ENCODE data around the gene KRTAP10-5. TPM values are rescaled to one million over a fixed set of nuclear protein-coding genes. Genes with fewer than 3 reads are reported as not detected.
"Not testable (repeated sequence)": the region's sequence is repeated elsewhere in the genome, so short reads cannot be mapped to it uniquely, and the experiment has no call there.

KRTAP10-5 gene
- total RNA-seq, 1 donor from 2014 or later = not detected

DNA sequence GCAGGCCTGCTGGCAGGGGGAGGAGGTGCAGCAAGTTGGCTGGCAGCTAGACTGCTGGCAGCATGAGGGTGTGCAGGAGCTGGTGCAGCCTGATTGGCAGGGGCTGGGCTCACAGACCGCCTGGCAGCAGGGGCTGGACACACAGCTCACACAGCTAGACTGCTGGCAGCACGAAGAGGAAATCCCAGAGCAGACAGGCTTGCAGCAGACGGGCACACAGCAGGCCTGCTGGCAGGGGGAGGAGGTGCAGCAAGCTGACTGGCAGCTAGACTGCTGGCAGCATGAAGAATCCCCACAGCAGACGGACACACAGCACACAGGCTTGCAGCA, 11.4 kb upstream of the KRTAP10-5 start:
- intact Hi-C loops (cut with micrococcal nuclease) = not testable (repeated sequence)

DNA sequence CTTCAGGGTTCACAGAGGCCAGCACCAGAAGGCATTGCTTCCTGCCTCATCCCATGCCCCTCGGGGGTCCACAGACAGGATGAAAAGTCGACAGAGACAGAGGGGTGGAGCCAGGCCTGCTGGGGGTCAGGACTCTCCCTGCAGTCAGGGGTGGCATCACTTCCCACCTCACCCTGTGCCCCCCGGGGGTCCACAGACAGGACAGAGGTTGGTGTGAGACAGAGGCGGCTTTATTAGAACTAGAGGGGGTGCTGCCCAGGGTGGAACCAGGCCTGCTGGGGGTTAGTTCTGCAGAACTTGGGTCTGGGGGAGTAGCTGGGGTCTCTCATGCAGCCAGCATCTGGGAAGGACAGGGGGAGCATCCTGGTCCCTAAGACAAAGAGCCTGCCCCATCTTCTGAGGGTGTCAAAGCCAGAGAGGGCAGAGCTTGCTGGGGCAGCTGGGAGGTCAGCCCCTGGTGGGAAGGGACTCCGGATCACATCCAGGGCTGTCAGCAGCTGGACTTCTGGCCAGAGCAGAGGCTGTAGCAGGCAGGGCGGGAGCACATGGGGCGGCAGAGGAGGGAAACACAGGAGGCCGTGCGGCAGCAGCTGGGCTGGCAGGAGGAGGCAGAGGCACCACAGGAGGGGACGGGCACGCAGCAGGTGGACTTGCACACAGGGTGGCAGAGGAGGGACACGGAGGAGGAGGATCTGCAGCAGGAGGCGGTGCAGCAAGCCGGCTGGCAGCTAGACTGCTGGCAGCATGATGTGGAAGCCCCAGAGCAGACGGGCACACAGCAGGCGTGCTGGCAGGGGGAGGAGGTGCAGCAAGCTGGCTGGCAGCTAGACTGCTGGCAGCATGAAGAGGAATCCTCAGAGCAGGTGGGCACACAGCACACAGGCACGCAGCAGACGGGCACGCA, 10.7 kb upstream of the KRTAP10-5 start:
- intact Hi-C loops (cut with micrococcal nuclease) = not testable (repeated sequence)

DNA sequence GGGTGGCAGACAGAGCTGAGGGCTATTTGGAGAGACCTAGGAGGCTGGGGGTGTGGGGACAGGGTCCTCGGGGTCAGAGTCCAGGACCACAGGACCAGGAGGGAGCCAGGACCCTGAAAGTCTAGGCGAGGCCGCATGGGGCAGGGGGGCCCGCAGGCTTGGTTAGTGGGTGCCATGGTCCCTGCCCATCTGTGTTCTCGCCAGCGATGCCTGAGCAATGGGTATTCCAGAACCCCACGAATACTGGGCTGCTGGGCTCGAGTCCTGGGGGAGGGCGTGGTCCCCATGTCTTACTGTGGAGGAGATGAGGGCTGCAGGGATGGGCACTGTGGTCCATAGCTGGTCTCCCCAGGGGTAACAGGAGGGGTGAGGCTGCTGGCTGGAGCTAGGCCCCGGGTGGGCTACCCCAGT, 9.9 kb upstream of the KRTAP10-5 start:
- intact Hi-C loops (cut with micrococcal nuclease) = no loop called here

DNA sequence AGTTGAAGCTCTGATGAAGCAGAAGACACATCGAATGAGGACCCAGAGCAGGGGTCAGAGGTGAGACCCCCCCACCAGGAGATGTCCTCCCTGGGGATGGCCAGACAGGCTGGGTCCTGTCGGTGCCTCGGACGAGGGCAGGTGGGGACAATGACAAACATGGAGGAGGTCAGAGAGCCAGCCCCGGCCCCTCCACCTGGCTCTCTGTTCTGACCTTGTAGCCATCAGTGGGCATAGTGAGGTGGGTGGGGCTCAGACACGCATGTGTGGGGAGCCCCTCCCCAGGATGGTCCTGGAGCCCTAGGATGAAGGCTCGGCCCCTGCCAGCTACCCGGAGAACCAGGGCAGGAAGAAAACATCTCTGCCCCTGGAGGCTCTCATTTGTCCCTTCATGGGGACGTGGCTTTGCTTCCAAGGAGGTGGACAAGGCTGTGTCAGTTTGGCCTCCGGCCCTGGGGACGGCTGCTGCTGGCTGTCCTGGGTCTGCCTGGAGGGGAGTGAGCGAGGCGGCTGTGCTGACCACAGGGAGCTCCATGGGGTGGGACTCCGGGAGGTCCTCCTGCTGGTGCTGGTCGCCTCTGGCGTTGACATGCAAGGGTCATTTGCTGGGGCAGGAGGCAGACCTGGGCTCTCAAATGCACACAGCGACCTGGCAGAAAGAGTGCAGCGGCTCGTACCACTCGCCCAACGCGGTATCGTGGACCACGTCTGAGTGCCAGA, 9.3 kb upstream of the KRTAP10-5 start:
- intact Hi-C loops (cut with micrococcal nuclease) = no loop called here

DNA sequence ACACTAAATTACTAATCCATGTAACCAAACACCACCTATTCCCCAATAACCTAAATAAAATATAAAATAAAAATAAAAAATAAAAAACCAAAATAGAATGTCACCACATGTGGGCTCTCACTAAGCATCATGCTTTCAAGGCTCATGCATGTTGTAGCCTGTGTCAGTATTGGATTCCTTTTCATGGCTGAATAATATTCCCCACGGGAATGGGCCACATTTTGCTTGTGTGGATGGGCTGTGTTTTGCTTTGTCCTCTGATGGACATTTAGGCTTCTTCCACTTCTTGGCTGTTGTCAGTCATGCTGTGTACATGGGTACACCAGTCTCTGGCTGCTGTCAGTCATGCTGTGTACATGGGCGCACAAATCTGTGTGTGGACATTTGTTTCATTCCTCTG, 8.7 kb upstream of the KRTAP10-5 start:
- intact Hi-C loops (cut with micrococcal nuclease) = no loop called here

DNA sequence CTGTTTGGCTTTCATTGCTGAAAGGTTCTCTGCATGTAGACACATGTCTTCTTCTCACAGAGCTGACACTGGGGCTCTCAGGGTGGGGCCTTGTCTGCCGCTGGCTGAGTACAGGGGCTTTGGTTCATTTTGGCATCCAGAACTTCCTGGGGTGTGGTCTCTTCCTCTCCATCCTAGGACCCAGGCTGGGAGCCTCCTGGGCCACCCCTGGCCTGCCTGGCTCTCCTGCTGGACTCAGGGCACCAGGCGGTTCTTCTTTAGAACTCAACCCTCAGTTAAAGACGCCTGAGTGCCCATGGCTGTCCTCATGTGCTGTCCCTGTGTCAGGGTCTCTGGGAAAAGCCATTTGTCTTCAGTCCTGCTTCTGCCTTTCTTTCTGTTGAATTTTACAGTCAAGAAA, 5.5 kb upstream of the KRTAP10-5 start:
- intact Hi-C loops (cut with micrococcal nuclease) = no loop called here

DNA sequence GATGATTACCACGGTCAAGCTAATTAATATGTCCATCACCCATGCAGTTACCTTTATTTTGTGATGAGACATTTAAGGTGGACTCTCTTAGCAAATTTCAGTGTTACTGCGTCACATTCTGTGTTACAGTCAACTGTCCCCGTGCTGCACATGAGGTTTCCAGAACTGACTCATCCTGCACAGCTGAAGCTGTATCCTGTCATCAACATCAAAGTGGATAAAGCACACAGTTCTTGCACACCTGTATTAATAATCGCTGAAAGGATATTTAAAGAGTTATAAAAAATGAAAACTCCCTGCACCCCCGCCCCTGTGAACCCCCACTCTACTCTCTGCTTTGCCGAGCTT, 3.4 kb upstream of the KRTAP10-5 start:
- intact Hi-C loops (cut with micrococcal nuclease) = loop anchor here (1.0 kb wide), 1 partner anchor 36 kb away; no protein-coding TSS in a partner anchor

DNA sequence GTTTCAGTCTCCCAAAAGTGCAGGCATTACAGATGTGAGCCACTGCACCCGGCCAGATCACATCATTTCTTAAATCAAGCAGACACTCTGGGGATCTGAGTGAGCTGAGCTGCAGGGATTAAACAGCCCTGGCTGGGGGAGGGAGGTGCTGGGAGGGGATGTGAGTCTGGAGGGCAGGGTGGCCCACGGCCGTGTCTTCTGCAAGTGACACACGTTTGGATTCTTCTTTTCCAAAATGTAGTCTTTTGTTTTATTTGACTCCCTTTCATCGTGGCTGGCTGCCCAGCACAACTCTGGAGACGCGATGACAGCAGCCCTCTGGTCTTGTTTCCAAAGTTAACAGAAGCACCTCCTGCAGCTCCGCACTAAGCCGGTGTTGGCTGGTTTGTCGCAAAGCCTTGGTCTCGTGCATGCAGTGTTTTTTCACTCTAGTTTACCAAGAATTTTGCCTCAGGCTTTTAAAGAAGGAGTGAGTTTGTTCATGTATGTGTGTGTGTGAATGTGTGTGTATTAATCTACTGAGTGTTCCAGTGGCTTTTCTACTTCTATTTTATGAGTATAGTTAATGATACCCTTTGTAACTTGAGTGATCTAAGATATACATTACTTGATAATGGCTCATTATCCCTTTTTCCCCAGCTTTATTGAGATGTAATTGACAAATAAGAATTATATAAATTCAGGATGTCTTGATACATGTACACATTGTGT, 2.8 kb upstream of the KRTAP10-5 start:
- intact Hi-C loops (cut with micrococcal nuclease) = no loop called here

DNA sequence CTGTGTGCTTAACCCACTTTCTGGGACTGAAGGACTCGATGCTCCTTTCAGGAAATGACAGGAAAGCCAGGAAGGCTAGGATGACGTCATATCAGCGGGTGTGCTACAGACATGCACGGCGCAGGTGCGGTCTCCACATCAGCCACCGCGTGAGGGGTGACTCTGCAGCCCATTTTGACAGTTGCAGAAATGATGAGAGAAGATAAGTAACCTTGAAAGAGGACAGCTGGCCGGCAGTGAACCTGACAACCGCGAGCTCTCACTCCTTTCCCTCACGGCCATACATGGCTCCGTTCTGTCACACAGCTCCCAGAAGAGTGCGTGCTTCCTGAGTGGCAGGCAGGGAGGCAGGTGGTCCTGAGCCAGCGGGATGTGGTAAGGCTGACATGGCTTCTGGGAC, 1.7 kb upstream of the KRTAP10-5 start:
- intact Hi-C loops (cut with micrococcal nuclease) = no loop called here

DNA sequence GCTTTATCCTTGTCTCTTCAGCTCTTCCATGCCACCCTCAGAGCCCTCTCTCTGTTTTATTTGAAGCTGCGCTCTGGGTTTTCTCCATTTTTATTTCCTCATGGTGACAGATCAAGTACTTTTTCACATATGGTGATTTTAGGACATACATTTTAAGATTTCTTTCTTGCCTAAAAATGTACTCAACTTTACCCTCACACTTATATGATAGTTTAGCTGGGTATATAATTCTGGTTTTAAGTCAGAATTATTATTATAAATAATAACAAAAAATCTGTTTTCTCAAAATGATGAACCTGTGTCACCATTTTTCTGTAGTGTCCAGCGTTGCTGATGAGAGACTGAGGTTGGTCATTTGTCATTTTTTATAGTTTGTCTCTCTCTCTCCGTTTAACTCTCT, 754 bp upstream of the KRTAP10-5 start:
- intact Hi-C loops (cut with micrococcal nuclease) = no loop called here

DNA sequence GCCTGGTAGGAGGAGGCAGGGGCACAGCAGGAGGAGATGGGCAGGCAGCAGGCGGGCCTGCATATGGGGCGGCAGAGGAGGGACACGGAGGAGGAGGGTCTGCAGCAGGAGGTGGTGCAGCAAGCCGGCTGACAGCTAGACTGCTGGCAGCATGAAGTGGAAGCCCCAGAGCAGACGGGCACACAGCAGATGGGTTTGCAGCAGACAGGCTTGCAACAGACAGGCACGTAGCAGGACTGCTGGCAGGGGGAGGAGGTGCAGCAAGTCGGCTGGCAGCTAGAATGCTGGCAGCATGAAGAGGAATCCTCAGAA, 615 bp downstream of the KRTAP10-5 start:
- intact Hi-C loops (cut with micrococcal nuclease) = no loop called here

DNA sequence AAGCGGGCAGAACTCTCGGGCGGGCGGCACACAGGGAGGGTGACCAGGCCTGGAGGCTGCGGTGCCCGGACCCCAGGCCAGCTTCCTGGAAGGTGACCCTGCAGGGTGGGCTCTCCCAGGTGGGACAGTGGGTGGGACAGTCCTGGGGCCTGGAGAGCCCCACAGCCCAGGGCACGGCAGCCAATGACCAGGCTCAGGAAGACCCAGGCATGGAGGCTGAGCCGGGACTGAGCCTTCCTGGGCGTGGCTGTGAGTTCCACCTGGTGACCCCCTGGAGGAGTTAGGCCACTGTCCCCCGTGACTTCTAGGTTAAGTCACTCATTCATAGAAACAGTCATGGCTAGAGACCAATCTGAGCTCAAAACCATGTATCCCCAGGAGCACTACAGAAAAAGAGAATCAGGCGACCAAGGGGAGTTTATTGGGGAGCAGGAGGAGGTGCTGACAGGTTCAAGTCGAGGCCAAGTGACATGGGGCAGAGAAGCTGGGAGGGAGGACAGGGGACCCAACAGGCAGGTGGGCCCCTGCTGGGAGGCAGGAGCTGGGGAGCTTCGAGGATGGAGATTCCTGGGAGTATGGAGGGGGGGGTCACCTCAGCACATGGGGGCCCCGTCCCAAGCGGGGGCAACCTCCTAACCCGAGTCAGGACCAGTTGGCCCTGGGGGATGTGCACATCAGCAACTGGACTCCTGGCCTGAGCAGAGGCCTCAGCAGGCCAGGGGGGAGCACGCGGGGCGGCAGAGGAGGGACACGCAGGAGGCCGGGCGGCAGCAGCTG, 1.2 kb downstream of the KRTAP10-5 start:
- intact Hi-C loops (cut with micrococcal nuclease) = no loop called here

DNA sequence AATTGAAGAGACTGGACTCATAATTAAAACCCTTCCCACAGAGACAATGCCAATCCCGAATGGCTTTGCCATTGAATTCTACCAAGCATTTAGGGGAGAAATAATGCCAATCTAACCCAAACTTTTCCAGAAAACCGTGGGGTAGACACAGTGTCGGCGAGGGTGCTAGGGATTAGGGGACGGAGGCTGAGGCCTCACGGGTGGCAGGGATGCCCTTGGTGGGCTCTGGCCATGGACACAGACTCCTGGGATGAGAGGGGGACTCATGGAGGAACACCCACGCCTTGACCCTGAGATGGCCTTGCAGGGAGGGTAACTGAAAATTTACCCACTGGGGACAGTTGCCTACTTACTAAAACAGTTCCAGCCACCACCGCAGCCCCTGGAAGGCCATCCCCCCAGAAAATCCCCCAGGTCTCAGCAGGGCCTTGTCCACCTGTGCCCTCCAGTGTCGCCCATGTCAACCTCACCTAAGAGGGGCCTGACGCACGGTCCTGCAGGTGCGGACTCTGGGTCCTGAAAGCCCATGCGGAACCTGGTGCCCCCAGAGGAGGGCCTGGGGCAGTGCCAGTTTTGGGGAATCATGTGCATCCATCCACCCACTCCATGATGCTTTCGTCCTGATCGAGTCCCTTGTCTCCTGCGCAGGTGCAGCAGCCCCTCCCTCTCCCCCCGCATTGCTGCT, 1.9 kb downstream of the KRTAP10-5 start:
- intact Hi-C loops (cut with micrococcal nuclease) = no loop called here

DNA sequence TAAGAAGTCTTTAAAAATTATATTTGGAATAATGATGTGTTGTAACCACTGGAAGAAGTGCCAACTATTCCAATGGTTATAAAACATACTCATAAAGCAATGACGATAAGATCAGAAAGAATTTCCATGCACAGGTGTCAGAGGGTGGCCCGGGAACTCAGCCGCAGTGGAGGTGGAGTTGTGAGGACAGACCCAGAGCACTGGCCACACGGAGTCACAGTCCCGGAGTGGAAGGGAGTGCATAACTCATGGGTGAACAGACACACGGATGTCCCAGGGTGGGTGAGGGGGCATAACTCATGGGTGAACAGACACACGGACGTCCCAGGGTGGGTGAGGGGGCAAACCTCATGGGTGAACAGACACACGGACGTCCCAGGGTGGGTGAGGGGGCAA, 4.4 kb downstream of the KRTAP10-5 start:
- intact Hi-C loops (cut with micrococcal nuclease) = no loop called here

DNA sequence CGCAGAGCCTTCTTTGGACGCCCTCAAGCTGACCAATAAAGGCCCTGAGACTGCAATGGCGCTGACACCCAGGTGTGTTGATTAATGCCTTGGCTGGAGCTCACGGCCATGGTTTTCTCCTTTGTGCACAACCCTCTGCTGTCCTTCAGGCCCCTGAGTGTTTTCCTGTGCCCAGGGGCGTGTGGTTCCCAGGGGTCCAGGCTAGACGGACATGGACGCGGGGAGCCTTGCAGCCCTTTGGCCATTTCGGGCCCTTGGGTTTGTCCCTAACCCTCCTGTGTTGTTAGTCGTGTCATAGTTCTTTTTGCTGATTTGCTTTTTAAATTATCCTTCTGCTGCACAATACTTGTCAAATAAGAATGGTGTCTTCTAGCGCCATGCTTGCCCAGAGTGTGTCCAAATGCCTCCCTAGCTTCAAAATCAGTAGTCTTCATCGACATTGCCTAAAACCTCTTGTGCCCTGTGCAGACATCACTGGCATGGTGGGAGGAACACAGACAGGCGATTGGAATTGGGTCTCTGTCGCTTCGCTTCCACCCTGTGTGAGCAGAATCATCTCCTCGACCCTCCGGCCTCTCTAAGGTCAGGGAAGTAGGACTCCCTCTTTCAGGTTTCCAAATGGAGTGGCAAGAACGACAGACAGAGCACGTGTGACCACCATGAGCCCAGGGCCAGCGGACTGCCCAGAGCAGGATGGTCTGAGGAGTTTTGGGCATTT, 4.9 kb downstream of the KRTAP10-5 start:
- intact Hi-C loops (cut with micrococcal nuclease) = no loop called here

DNA sequence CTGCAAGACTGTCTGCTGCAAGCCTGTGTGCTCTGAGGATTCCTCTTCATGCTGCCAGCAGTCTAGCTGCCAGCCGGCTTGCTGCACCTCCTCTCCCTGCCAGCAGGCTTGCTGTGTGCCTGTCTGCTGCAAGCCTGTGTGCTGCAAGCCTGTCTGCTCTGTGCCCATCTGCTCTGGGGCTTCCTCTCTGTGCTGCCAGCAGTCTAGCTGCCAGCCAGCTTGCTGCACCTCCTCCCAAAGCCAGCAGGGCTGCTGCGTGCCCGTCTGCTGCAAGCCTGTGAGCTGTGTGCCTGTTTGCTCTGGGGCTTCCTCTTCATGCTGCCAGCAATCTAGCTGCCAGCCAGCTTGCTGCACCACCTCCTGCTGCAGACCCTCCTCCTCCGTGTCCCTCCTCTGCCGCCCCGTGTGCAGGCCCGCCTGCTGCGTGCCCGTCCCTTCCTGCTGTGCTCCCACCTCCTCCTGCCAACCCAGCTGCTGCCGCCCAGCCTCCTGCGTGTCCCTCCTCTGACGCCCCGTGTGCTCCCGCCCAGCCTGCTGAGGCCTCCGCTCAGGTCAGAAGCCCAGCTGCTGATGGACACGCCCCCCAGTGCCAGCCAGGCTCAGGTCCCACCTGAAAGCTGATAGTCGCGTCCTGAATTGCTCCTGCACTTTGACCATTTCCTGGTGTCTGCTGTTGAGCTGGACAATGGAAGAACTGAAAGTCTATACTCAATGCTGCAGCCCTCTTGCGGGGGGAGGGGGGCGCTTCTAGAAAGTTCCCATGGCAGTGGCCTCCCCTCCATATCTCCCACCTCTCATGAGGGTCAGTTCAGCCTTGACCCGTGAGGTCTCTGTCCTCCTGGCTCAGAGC, 5.7 kb downstream of the KRTAP10-5 start:
- intact Hi-C loops (cut with micrococcal nuclease) = no loop called here

DNA sequence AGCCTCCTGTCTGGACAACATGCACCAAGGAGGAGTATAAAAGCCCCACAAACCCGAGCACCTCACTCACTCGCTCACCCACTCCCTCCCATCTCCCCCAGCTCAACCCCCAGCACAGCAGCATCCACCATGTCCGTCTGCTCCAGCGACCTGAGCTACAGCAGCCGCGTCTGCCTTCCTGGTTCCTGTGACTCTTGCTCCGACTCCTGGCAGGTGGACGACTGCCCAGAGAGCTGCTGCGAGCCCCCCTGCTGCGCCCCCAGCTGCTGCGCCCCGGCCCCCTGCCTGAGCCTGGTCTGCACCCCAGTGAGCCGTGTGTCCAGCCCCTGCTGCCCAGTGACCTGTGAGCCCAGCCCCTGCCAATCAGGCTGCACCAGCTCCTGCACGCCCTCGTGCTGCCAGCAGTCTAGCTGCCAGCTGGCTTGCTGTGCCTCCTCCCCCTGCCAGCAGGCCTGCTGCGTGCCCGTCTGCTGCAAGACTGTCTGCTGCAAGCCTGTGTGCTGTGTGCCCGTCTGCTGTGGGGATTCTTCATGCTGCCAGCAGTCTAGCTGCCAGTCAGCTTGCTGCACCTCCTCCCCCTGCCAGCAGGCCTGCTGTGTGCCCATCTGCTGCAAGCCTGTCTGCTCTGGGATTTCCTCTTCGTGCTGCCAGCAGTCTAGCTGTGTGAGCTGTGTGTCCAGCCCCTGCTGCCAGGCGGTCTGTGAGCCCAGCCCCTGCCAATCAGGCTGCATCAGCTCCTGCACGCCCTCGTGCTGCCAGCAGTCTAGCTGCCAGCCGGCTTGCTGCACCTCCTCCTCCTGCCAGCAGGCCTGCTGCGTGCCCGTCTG, 6.6 kb downstream of the KRTAP10-5 start, which contains the start of gene KRTAP10-4:
Gene KRTAP10-4, plus strand, starts transcription at position 100 of the 827 bp plus-strand sequence. Its CDS starts 30 bp downstream, at position 130.
- intact Hi-C loops (cut with micrococcal nuclease) = not testable (repeated sequence)

DNA sequence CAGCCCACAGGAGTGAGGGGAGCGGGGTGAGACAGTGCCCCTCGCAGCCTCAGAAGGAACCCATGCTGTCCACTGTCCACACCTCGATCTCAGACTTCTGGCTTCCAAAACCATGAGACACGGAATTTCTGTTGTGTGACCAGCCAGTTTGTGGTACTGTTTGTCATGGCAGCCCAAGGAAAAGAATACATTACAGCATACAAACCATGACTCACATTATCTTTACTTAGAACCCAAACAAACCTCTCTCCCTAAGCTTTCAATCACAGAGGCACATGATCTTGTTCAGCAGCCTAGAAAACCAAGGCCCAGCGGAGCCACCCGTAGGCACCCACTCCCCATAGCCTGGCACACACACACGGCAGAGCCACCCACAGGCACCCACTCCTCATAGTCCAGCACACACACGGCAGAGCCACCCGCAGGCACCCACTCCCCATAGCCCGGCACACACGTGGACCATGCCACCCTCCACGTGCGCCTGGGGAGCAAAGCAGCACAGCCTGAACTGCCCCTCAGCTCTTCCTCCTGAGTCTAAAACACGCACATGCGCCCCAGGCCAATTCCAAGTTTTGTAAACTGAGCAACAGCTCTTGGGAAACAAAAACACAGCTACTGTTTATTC, 7.3 kb downstream of the KRTAP10-5 start:
- intact Hi-C loops (cut with micrococcal nuclease) = no loop called here
